Lower lobe of right lung (tissue), 2 donors: Measurements from ENCODE around the gene CALR3. TPM values are rescaled to one million over a fixed set of nuclear protein-coding genes. Genes with fewer than 3 reads are reported as not detected.
A peak's percentile ranks its signal among the peaks of the same experiment; 100 is the strongest.
"Not testable (repeated sequence)": the region's sequence is repeated elsewhere in the genome, so short reads cannot be mapped to it uniquely, and the experiment has no call there.

ENCODE experiments used
- ATAC-seq, 2 donors: fragments of 200-7000 bp; cut with Tn5 transposase; one replicate each; pipeline ENCODE4 v1.9.1; 2020 to 2022; ENCODE audit warnings: mild to moderate bottlenecking in 2 of 2, moderate library complexity in 2 of 2
- DNase-seq: peaks from one replicate; pipeline ENCODE4 v3.0.0-alpha.2; 2020
- H3K27ac ChIP-seq: fragments of 200-600 bp; one replicate; pipeline ENCODE4 v1.8.0; 2022
- H3K27me3 ChIP-seq: fragments of 200-600 bp; one replicate; pipeline ENCODE4 v1.8.0; 2022; ENCODE audit warnings: low read depth
- H3K36me3 ChIP-seq: fragments of 200-600 bp; one replicate; pipeline ENCODE4 v1.8.0; 2022; ENCODE audit warnings: mild to moderate bottlenecking
- H3K4me1 ChIP-seq: fragments of 200-600 bp; one replicate; pipeline ENCODE4 v1.8.0; 2022
- H3K4me3 ChIP-seq: fragments of 200-600 bp; one replicate; pipeline ENCODE4 v1.8.0; 2022; ENCODE audit warnings: mild to moderate bottlenecking
- H3K9me3 ChIP-seq: fragments of 200-600 bp; one replicate; pipeline ENCODE4 v1.8.0; 2022
- CTCF ChIP-seq: fragments of 200-600 bp; IDR thresholded peaks from one replicate; pipeline ENCODE4 v1.8.0; 2022; ENCODE audit warnings: antibody characterized with exemption, mild to moderate bottlenecking
- intact Hi-C: fragments of 100-400 bp; cut with DNase I; formaldehyde crosslinking; loops from one replicate; pipeline ENCODE4 v1.11.0; 2022
- long read RNA-seq: library from polyadenylated mRNA; unstranded; transcript quantifications from one replicate; pipeline ENCODE4 v2.0.0, GENCODE V29; 2021
- total RNA-seq: library from RNA; stranded (reverse); fragmentation: NEBNext Ultra II Directional; extraction: Animal tissue kit (Norgen Biotek cat#: 25700); gene quantifications from one replicate; pipeline ENCODE4 v1.2.1, GENCODE V29; 2021
- donor health status: DM: no; HTN: yes; CAD: no; lungs with severe emphysema.

Gene CALR3
- not detected for total RNA-seq
- long read RNA-seq, result 0 reads

GRCh38 chr19:16495982-16496612, at the start of gene CALR3, which contains the start of gene C19orf44:
Gene CALR3, minus strand, starts transcription at chr19:16496167. Its CDS starts 38 bp downstream, at chr19:16496129.
Gene C19orf44, plus strand, starts transcription at chr19:16496394. Its CDS starts 4,399 bp downstream, at chr19:16500793.
- Histone ChIP-seq H3K27ac (peak within 1 kb of the TSS; percentile 80), H3K4me1 (peaks cover 14% of the 10 kb centered on the region), H3K4me3 (peak within 1 kb of the TSS; percentile 74), H3K9me3 (no peaks in the 10 kb centered on the region), H3K27me3 (no peaks in the 10 kb centered on the region), H3K36me3 (peaks cover 7% of the 10 kb centered on the region)
- ATAC-seq (peak; percentile 100), DNase-seq (peak; percentile 99)
- intact Hi-C loops, result no loop called here
- TF ChIP-seq CTCF, result peak; percentile 16

GRCh38 chr19:16544473-16545231, 48.7 kb upstream of the CALR3 start:
- H3K36me3 ChIP-seq, result peaks cover 10% of the 10 kb centered on the region
- no peaks in the 10 kb centered on the region for H3K9me3 ChIP-seq
- no peak overlapping the region for H3K4me3 ChIP-seq
- no peak for DNase-seq
- ATAC-seq, result no peak
- no peak overlapping the region for H3K27ac ChIP-seq
- intact Hi-C loops, result no loop called here
- H3K4me1 ChIP-seq, result peaks cover 32% of the 10 kb centered on the region
- TF ChIP-seq CTCF, result no peak
- no peaks in the 10 kb centered on the region for H3K27me3 ChIP-seq

GRCh38 chr19:16543734-16544133, 47.8 kb upstream of the CALR3 start:
- intact Hi-C loops, H3K9me3 ChIP-seq, DNase-seq, H3K27ac ChIP-seq, H3K27me3 ChIP-seq, ATAC-seq, H3K4me3 ChIP-seq: not testable (repeated sequence)
- Histone ChIP-seq H3K4me1 (peaks cover 36% of the 10 kb centered on the region), H3K36me3 (peaks cover 15% of the 10 kb centered on the region)

- intact Hi-C loops, result no loop called here
- peaks cover 36% of the 10 kb centered on the region for H3K4me1 ChIP-seq
Measured at GRCh38 chr19:16542910-16543472, 47.0 kb upstream of the CALR3 start.

GRCh38 chr19:16542045-16542909, 46.3 kb upstream of the CALR3 start, which contains the start of gene CHERP:
Gene CHERP, minus strand, starts transcription at chr19:16542437. Its CDS starts 59 bp downstream, at chr19:16542378.
- Histone ChIP-seq H3K4me1 (peaks cover 36% of the 10 kb centered on the region), H3K4me3 (peak within 1 kb of the TSS; percentile 99), H3K36me3 (peaks cover 26% of the 10 kb centered on the region), H3K27me3 (no peaks in the 10 kb centered on the region), H3K27ac (peak within 1 kb of the TSS; percentile 88), H3K9me3 (no peaks in the 10 kb centered on the region)
- ATAC-seq (peak; percentile 98), DNase-seq (peak; percentile 96)
- intact Hi-C loops, result no loop called here
- no peak for TF ChIP-seq CTCF

More at GRCh38 chr19:16542910-16543472, 47.0 kb upstream of the CALR3 start:
- peak overlapping the region; percentile 99 for H3K4me3 ChIP-seq
- H3K36me3 ChIP-seq, result peaks cover 20% of the 10 kb centered on the region
- no peaks in the 10 kb centered on the region for H3K27me3 ChIP-seq
- peak overlapping the region; percentile 88 for H3K27ac ChIP-seq
- no peak for ATAC-seq
- no peak for DNase-seq
- no peak for TF ChIP-seq CTCF
- no peaks in the 10 kb centered on the region for H3K9me3 ChIP-seq
